ENCODE results near the gene METTL9.

Gene METTL9

DNA sequence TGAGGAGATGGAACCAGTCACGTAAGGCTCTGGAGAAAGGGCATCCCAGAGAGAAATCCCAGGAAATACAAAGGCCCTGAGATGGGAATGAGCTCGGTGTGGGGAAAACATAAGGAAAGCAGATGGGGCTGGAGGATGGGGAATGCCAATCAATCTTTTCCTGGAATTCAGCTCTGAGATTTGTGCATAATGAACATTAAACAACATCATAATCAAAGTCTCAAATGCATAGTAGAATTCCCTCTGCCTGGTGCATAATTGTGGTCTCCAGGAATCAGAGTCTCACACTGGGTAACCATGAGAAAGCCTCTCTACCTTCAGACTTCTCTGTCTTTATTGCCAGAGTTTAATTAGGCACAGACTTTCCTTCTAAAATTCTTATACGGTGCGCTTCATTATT lies 95.2 kb downstream of the METTL9 start:
- no peak for TF ChIP-seq GATA3 (IDR thresholded peaks at IDR 0.05; ENCODE audit: low read depth, low read length)
- TF ChIP-seq GATA2 (IDR thresholded peaks at IDR 0.05; ENCODE audit: low read depth, low read length) = no peak

DNA sequence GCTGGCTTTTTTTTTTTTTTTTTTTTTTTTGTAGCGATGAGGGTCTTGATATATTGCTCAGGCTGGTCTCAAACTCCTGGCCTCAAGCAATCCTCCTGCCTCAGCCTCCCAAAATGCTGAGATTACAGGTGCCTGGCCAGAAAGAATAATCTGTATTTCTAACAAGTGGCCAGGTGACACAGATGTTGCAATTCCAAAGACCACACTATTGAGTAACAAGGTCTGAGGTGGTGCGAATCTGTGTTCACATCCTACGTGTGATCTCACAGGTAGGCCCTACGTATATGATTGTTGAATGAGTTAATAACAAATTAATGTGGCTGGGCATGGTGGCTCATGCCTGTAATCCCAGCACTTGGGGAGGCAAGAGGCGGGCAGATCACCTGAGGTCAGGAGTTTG lies 97.7 kb downstream of the METTL9 start:
- no peak for TF ChIP-seq GATA2 (IDR thresholded peaks at IDR 0.05; ENCODE audit: low read depth, low read length)
- no peak for TF ChIP-seq GATA3 (IDR thresholded peaks at IDR 0.05; ENCODE audit: low read depth, low read length)

DNA sequence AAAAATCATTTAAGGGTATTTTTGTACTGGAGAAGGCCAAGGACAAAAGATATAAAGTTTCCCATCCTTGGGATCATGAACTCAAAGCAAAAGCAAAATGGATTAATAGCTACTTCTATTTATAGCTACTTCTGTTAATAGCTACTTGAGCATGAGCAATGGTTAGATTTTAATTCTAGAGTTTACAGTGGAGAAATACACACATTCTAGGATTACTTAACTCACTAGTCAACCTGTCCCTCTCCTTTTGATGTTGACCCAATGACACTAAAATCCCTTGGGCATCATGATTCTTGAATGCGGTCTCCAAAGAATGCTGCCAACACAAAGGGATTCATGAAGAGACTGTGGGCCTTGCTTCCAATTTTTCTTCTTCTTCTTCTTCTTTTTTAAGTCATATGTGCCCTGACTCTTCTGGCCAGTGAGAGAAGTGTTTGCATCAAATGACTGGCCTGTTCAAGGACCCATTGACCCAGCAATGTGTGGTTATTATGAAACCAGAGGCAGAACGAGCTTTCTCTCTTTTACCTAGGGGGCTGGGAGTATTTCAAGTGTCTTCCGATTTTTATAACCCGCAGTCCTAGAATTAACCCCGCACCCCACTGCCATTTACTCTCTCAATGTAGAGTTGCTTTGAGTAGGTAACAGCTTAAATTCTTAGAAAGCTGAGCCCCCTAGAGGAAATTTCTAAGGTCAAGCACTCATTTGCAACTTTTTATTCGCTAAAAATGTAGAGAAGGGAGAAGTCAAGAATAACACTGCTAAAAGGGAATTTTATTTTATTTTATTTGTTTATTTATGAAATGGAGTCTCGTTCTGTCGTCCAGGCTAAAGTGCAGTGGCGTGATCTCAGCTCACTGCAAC lies 99.0 kb downstream of the METTL9 start:
- TF ChIP-seq GATA2 (IDR thresholded peaks at IDR 0.05; ENCODE audit: low read depth, low read length) = no peak
- TF ChIP-seq GATA3 (IDR thresholded peaks at IDR 0.05; ENCODE audit: low read depth, low read length) = no peak

DNA sequence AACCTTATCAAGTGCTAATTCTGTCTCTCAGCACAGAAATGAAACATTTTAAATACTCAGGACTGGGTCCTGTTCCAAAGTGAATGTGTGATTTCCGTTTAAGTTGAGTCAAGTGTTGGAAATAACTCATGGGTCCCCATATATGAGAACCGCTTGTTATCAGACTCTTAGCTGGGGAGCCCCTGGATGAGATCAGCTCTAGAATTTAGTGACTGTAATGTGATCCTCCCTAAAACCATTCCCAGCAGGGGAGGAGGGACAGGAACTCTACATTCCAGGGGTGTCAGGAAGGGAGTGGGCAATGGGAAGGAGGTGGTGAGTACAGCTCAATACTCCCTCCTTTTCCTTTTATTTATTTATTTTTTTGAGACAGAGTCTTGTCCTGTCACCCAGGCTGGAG lies 101.9 kb downstream of the METTL9 start:
- TF ChIP-seq GATA3 (IDR thresholded peaks at IDR 0.05; ENCODE audit: low read depth, low read length) = no peak
- TF ChIP-seq GATA2 (IDR thresholded peaks at IDR 0.05; ENCODE audit: low read depth, low read length) = no peak

DNA sequence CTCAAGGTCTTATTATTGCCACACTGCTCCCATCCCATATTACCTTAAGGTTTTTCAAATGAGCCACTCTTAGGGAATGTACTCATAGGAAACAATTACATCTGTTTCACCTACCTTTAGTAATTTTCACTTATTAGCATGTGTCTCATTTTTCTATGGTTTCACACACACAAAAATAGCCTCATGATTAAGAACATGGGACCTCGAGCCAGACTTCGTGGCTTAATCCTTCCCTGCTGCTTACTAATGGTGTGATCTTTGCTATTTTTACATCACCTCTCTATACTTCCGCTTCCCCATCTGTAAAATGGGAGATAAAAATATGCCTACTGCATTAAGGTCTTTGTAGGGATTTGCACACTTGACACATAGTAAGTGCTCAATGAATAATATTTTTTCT lies 102.9 kb downstream of the METTL9 start:
- TF ChIP-seq GATA3 (IDR thresholded peaks at IDR 0.05; ENCODE audit: low read depth, low read length) (no peak), GATA2 (IDR thresholded peaks at IDR 0.05; ENCODE audit: low read depth, low read length) (no peak)

DNA sequence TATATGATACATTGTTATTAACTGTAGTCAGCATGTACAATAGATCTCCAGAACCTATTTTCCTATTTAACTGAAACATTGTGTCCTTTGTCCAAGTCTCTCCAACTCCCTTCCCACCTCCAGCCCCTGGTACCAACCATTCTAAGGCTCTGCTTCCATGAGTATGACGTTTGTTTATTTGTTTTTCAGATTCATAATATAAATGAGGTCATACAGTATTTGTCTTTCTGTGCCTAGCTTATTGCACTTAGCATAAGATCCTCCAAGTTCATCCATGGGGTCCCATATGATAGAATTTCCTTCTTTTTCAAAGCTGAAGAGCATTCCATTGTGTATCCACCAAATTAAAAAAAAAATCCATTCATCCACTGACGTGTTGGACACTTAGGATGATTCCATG lies 103.8 kb downstream of the METTL9 start:
- TF ChIP-seq GATA3 (IDR thresholded peaks at IDR 0.05; ENCODE audit: low read depth, low read length) (no peak), GATA2 (IDR thresholded peaks at IDR 0.05; ENCODE audit: low read depth, low read length) (no peak)

DNA sequence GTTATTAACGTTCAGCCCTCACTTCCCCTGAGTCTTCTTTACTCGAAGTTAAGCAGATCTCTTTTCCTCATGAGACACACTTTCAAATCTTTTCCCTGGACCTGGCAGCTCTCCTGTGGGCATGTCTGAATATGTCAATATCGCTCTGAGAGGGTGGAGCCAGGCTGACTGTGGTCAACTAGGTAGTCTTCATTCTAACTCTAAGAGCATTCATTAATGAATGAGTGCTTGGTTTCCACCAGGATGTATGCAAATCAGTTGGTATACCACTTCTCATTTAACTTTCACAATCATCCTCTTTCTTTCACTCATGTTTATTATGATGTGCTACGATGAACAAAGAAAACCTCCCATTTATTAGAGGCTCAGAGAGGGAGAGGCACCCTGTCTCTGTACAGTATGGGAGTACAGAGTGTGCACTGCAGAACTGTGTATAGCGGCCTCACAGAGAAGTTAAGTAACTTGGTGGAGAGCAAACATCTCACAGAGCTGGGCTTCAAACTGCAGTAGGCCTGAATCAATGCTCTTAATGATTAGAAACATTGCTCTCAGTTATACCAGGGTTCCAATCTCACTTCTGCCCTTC lies 104.3 kb downstream of the METTL9 start:
- TF ChIP-seq GATA3 (IDR thresholded peaks at IDR 0.05; ENCODE audit: low read depth, low read length) (no peak), GATA2 (IDR thresholded peaks at IDR 0.05; ENCODE audit: low read depth, low read length) (no peak)

DNA sequence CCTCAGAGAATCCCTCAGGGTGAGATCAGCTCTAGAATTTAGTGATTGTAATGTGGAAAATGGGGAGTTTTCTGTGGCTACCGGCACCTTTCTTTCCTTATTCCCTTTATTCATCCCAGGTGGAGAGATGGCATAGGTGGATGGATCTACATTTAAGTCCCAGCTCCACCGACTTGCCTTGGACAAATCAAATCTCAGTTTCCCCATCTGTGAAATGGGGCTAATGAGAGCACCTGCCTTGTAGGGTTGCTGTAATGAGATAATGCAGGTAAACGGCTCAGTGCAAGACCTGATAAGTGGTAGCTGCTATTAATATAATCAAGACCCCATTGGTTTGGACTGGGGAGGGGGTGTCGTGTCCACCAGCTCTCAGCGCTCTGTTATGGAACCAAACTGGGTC lies 104.9 kb downstream of the METTL9 start:
- TF ChIP-seq GATA3 (IDR thresholded peaks at IDR 0.05; ENCODE audit: low read depth, low read length) (no peak), GATA2 (IDR thresholded peaks at IDR 0.05; ENCODE audit: low read depth, low read length) (no peak)

DNA sequence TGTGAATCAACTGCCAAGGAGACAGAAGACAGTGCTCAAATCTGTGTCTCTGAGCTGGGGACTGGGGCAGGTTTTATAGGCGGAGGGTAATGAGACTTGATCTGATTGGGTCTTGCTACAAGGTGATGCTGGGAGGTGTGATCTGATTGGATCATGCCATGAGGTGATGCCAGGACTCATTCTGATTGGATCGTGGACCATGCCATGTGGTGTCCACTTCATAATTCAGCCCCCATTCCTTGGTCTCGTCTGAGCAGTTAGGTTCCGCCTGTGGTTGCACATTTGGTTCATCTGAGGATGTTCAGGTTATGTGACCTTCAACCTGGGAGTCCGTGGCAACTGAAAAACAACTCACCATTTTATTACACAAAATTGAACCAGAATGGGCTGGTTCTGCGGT lies 105.4 kb downstream of the METTL9 start:
- TF ChIP-seq GATA2 (IDR thresholded peaks at IDR 0.05; ENCODE audit: low read depth, low read length) (no peak), GATA3 (IDR thresholded peaks at IDR 0.05; ENCODE audit: low read depth, low read length) (no peak)

All from SH-SY5Y (cell line).